ENCODE data around the gene ANKRD62. TPM values are rescaled to one million over a fixed set of nuclear protein-coding genes. Genes with fewer than 3 reads are reported as not detected.

ANKRD62 gene
- total and polyA plus RNA-seq, 2 of the 4 experiments (the other 2 are of a cell fraction), result not detected

- Histone ChIP-seq H3K23ac (ENCODE audit: low read depth, low read length) (no peak overlapping the region), H3K9me1 (ENCODE audit: insufficient read depth, low read length) (no peaks in the 10 kb centered on the region), H2AK5ac (ENCODE audit: low read depth, low read length) (no peak overlapping the region), H2BK15ac (ENCODE audit: low read depth, low read length) (no peak overlapping the region), H3K9ac (ENCODE audit: low read depth, low read length) (no peak overlapping the region), H4K91ac (ENCODE audit: insufficient read depth, low read depth, low read length) (no peak overlapping the region), H2BK120ac (ENCODE audit: low read depth, low read length) (no peak overlapping the region), H3K4me2 (ENCODE audit: low read depth, low read length) (no peak overlapping the region), H2AFZ (replicated peaks; ENCODE audit: low read length, poor library complexity) (no peak overlapping the region), H3K9me3 (ENCODE audit: control insufficient read depth, insufficient read depth, low read length) (no peaks in the 10 kb centered on the region), H3K27me3 (ENCODE audit: control insufficient read depth, insufficient read depth, low read length) (peaks cover 5% of the 10 kb centered on the region; the same call in 1 of the 2 replicates), H3K14ac (replicated peaks; ENCODE audit: low read depth, low read length) (no peak overlapping the region), H3K36me3 (ENCODE audit: control insufficient read depth, insufficient read depth, low read length) (no peaks in the 10 kb centered on the region), H2BK5ac (ENCODE audit: low read depth, low read length, poor library complexity, severe bottlenecking) (no peak overlapping the region), H4K8ac (ENCODE audit: low read depth in 2 of 2, low read length in 2 of 2) (no peak overlapping the region), H3K4me3 (ENCODE audit: insufficient read depth, low read depth, low read length) (no peak overlapping the region), H3K27ac (ENCODE audit: insufficient read depth, low read length) (no peak overlapping the region), H3K4ac (ENCODE audit: low read depth, low read length) (no peak overlapping the region), H4K20me1 (ENCODE audit: insufficient read depth, low read length) (no peaks in the 10 kb centered on the region), H3K18ac (ENCODE audit: low read depth, low read length) (no peak overlapping the region), H4K5ac (ENCODE audit: low read depth, low read length) (no peak overlapping the region), H2BK20ac (ENCODE audit: low read depth, low read length) (no peak overlapping the region), H3K79me1 (ENCODE audit: low read depth in 1 of 2, low read length in 2 of 2) (no peaks in the 10 kb centered on the region), H3K56ac (ENCODE audit: extremely low read depth, insufficient read depth, low read length) (no peak overlapping the region), H3K4me1 (ENCODE audit: control insufficient read depth, insufficient read depth, low read length) (no peaks in the 10 kb centered on the region), H2AK9ac (replicated peaks; ENCODE audit: low read depth, low read length, poor library complexity) (no peak overlapping the region)
- no peak for ATAC-seq (ENCODE audit: low read depth)
- dilution Hi-C loops (cut with HindIII; ENCODE audit: low sequenced_read_pairs, unreplicated experiment) (no loop called here), intact Hi-C loops (cut with micrococcal nuclease) (no loop called here), in situ Hi-C loops (cut with MboI; ENCODE audit: low sequenced_read_pairs) (no loop called here)
- ChIA-PET CTCF (no interaction called here), POLR2A (ENCODE audit: unreplicated experiment) (no interaction called here)
- 80% methylated on average over 2 of the region's 6 CpGs; no CpG with 5 or more reads in 1 of the 2 experiments for whole genome bisulfite sequencing, 2 experiments (ENCODE audit: extremely low coverage in 2 of 2, insufficient read length in 1 of 2)
- DNase-seq, result peak; percentile 30
- BruUV-seq (replicated peaks), result no TSS peak
- TF ChIP-seq SMC3 (IDR thresholded peaks at IDR 0.05; ENCODE audit: low read depth, low read length) (no peak), MXI1 (IDR thresholded peaks at IDR 0.05; ENCODE audit: borderline replicate concordance, low read depth, low read length) (no peak), MAFK (IDR thresholded peaks at IDR 0.05; ENCODE audit: low read depth, low read length) (0 out of 2 replicates have a peak, but pooled peaks have one; percentile 32)
These were observed 14.0 kb upstream of the ANKRD62 start for GRCh38 chr18:12079491-12080237.

All from IMR-90 (cell line).